Activated CD4-positive, alpha-beta T cell treated with anti-CD3 and anti-CD28 coated beads, Interleukin-2, amount 50 U/mL, for 24 hours (primary cell): Measurements from ENCODE around the gene SP2.

Source experiments
- DNase-seq, 2 donors: peaks; one replicate each; pipeline ENCODE4 v3.0.0-alpha.2; 2020; ENCODE audit warnings: low read depth in 1 of 2, low spot score in 1 of 2

Gene SP2

DNA sequence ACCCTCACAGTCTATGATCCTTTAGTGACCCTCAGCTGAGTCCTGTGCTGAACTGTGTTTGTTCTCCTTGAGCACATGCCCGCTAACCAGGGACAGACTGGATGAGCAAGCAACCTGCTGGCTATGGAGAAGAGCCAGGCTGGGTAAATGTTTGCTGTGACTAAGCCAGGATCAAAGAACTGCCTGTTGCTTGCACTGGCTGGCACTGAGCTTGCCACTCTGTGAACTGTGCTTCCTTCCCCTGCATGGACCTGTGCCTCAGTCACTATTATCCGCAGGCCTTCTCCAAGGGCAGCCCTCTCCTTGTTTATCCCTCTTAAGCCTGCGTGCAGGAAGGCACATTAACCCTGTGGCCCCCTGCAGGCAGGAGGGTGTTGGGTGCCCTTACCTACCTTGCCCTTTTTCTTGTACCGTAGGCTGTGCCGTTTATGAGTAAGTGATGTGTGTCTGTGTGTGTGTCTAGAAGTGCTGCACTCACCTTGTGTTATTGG is 52.7 kb downstream of the SP2 start:
- no peak for DNase-seq

DNA sequence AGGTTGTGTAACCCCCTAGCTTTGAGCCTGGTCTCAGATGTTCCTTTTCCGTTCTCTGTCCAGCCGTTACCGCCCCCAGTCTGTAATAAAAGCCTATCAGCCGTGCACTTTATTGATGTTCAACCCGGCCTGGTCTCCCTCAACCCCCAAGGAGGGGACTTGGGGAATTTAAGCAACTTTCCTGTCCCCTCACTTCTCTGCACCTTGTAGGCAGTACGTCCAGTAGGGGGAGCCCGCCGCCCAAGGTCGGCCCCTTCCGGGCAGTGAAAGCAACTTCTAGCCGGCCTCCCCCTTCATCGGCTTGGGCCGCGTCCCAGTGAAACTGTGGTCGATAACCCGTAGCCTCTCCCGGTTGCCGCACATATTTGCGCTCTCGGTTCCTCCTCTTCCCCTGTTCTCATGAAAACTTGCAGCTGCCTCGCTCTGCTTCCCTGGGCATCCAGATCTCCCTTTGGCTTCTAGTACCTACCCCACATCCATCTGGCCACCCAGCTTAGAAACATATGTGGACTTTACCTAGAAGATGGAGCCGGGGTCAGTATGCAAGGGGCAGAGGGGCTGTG is 53.2 kb downstream of the SP2 start:
- DNase-seq, result peak; percentile 60 to 70

DNA sequence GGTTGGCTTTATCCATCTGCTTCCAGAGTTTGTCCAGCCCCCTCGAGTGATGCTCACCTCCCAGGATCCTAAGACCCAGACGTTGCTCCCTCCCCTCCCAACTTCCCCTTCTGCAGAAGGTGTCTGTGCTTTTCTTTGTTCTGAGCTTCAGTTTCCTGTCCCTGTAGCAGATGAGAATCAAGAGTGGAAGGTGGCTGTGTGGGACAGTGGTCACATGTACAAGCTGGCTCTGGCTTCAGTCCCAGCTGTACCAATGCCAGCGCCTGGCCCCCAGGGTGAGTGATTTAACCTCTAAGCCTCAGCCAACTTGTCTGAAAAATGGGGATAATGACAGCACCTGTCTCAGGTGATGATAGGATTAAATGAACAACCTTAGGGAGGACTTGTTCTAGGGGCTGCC is 53.9 kb downstream of the SP2 start:
- DNase-seq, result no peak

DNA sequence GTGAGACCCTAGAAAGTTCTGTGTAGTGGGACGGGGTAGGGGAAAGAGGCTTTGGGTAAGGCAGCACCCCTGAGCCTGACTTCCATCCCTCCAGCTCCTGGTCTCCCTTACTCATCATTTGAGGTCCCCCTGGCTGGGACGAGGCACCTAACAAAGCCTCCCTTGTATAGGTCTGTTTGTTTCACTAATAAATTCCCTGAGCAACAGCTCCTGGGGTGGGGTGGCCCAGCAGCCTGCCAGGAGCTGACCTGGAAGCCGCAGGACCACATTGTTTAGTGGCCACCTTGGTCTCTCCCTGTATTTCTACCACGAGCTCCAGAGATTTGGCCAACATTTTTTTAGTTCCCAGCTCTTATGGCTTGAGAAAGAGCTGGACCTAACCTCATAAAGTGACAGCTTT is 54.4 kb downstream of the SP2 start:
- DNase-seq, result no peak

DNA sequence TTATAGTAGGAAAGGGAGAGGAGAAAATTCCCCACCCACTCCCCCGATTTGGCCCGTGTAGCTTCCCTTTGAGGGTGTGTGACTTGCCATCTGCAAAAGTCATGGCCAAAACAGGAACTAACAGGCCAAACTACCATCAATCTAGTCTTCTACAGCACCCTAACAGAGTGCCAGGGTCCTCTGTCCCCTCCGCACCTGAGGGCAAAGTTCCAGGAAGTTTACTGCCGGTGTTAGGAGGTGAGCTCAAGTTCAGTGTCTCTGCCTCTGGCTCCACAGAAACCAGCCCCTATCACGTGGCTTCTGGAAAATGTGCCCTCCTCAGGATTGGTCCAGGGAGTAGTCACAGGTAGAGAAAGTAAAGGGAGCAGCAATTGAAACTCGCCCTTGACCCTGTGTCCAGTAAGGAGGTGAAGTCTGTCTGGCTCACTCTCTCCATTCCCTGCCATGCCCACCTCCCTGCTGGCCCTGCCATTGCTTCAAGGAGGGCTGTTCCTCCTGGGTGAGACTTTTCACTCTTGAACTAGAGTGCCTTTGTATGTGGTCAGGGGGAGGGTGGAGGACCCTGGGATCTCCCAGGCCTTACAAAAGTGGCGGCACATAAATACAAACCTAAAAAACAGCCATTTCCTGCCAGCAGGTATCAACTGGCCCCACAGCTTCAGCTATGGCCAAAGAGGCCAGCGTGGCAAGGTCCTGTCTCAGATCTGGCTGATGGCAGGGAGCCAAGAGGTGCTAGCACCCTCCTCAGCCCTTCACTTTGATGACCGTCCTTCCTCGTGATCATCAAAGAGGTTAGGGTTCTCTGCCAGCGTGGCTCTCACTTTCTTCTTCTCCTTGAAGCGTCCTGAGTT is 56.4 kb downstream of the SP2 start:
- DNase-seq, result no peak

DNA sequence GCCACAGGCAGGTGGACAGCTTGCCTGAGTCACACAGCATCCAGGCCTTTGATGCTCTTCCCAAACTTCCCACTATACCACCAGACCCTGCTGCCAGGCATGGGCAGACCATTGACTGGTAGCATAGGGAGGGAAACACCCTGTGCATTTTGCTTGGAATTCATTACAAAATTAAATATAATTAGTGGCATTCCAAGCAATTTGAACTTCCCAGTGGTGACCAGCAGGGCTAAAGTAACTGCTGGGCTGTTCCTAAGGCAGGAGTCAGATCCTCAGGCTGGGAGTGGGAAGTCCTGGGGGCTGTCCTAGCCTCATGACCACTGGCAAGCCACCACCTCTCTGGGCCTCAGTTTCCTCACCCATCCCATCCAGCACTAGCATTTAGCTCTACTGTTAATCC is 57.9 kb downstream of the SP2 start:
- no peak for DNase-seq

DNA sequence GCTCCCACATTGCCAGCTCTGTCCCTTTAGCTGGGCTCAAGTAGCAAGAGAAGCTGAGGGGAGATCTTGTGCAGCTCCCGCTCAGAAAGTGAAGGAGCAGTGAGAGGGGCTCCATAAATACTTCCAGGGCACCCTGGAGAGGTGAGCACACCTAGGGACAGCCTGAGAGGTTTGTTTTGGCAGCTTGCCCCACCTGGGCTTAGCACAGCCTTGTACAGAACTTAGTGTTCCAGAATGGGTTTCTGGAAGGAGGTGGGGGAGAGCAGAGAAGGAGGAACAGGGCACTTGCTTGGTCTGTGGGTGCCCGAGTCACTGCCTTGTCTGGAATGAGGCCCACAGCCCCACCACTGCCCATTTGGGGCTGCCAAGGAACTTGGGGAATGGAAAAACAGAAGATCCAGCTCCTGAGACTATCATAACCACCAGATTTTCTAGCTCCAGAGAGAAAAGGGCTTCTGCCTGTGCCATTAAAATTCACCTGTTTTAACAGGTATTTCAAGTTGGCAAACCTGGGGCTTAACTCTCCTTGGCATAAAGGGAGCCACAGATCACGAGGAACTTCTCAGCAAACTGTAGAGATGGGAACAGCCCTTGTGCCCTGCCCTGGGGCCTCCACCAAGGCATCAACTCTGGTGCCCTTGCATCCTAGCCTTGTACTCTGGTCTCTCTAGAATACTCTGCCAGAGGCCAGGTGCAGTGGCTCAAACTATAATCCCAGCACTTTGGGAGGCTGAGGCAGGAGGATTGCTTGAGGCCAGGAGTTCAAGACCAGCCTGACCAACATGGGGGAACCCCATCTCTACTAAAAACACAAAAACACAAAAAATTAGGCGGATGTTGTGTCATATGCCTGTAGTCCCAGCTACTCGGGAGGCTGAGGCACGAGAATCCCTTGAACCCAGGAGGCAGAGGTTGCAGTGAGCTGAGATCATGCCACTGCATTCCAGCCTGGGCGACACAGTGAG is 59.7 kb downstream of the SP2 start:
- DNase-seq, result no peak

DNA sequence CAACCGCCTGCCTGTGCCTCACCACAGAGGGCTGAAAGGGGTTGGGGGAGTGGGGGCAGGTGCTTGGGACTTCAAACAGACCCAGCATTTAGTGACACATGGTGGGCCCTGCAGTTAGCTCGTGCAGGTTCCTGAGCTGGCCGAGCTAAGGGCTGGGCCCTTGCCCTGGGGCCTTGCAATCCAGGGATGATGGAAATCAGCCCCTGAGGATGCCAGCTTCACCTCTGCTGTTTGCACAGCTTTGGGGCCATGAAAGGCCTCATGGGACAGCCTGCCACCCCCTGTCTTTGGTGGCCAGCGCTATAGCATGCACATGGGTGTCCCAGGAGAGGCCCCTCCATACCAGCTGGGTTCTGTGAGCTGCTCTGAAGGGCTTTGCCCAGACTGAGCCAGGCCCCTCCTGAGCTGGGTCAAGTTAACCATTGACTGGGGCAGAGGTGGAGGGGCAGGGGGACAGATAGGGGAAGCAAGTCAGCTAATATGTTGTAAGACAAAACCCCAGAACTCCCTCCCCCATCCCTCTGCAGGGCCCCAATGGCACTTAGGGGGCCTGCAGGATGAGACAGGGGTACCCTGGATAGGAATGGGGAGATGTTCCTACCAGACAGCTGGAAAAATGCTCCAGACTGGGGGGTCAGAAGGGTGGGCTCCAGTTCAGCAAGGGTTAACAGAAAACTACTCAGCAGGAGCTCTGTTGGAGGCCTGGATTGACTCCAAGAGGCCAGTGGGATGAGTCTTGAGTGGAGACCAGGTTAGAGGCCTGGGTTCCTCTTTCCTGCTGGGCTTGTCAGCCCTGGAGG is 61.0 kb downstream of the SP2 start:
- DNase-seq, result no peak

DNA sequence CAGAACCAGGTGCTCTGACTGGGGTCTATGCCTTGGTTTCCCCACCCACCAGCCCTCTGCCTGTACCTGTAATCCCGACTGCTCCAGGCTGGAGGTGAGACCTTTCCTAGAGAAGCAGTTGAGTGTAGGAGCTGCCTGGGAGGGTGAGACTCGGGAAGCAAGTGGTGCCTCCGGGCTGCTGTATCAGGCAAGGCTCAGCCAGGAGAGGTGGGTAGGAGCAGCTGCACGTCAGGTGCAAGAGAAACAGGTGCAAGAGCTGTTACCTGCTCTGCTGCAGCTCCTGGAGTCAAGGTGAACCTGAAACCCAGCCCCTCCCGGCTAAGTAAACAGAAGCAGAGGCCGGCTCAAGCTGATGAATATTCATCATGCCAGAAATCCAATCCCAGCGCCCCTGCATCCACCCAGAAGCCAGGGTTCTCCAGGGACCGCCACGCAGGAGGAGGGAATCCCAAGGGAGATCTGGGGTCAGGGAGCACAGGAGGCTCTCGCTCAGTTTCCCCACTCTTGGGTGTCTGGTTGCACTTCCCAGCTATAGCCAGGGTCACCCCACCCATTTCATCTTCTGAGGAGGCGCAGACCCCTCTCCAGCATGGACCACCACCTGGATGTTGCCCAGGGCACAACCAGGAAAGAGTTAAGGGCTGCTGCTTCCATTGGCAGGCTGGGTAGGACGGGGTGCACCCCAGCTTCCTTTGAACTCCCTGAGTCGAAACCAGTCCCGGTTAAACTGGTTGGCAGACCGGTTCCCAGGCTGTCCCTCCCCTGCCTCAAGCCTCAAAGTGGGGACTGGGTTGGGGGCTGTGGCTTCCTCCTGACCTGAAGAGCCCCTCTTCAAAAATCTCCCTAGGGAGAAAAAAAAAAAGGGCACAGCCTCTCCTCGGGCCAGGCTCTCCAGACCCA is 61.8 kb downstream of the SP2 start, which contains the start of gene PRR15L:
Gene PRR15L (minus strand): TSS at position 293 of the 900 bp plus-strand sequence. CDS start 4,649 bp downstream, outside the sequence.
- no peak for DNase-seq

DNA sequence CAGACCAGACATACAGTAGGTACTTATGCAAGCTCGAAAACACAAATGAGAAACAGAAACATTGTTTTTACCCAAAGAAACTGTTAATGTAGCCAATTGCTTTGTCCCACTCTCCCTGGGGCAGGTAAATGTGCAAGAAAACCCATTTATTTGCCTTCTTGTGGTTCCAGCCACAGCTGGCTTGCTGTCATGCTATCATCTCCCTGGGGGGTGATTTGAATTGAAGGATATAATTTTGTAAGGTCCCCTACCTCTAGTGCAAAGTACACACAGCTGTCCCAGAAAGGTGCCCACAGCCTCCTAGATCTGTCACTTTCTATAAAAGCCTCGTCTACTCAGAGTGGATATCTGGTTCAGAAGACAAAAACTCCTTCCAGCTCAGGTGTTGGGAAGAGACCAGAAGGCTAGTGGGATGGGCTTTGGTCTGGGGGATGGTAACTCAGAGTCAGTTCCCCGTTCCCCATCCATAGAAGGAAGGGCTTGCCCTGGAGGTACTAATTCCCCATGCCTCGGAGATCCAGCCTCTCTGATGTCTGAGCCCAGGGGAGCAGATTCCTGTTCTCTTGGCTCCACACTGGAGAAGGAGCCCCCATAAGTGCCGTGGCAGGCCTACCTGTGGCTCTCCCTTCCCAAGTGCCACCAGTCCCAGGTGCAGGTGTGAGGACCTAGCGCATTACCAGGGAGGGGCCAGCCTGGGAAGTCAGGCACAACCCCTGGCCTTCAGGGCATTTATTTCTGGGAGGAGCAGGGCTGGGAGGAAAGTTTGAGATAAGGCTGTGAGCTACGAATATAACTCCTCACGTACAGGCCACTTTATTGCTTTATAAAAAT is 64.0 kb downstream of the SP2 start:
- no peak for DNase-seq

DNA sequence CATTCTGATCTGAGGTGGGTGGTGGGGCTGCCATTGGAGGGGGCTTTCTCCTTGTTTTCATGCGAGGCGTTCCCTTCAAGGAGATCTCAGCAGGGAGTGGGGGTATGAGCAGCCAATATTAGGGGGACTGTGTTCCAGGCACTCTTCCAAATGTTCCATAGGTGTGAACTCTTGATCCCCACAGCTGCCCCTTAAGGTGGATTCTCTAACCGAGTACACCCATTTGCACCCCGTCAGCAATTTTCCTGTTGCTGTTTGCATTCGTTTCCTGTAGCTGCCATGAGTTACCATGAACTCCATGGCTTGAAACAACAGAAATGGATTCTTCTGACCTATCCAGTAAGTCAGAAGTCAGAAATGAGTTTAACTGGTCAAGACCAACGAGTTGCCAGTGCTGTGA is 65.4 kb downstream of the SP2 start:
- DNase-seq, result no peak

DNA sequence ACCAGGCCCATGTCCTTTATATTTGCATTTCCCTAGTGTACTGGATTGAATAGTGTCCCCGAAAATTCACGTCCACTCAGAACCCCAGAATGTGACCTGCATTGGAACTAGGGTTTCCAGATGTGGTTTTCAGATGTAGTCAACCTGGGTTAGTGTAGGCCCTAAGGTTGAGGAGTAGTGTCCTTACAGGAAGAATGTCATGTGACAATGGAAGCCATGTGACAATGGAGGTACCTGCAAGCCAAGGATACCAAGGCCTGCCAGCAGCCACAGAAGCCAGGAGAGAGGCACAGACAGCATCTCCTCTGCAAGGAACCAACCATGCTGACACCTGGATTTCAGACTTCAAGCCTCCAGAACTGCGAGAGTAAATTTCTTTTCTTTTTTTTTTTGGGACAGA is 66.9 kb downstream of the SP2 start:
- no peak for DNase-seq

DNA sequence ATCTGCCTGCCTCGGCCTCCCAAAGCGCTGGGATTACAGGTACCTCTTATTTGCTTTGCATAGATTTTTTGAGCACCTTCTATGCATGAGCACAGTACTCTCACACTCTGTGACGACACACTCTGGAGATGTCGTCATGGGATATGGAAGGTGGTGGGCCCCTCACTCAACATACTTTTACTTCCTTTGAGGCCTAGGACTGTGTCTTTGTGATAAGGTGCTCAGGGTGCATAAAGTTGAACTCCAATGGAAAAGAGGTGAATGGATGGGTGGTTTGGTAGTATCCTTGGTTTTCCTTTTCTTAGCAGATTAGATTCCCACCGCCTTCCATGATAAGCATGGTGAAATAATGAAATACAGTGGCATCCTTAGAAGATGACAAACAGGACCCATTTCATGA is 68.8 kb downstream of the SP2 start:
- DNase-seq, result no peak

DNA sequence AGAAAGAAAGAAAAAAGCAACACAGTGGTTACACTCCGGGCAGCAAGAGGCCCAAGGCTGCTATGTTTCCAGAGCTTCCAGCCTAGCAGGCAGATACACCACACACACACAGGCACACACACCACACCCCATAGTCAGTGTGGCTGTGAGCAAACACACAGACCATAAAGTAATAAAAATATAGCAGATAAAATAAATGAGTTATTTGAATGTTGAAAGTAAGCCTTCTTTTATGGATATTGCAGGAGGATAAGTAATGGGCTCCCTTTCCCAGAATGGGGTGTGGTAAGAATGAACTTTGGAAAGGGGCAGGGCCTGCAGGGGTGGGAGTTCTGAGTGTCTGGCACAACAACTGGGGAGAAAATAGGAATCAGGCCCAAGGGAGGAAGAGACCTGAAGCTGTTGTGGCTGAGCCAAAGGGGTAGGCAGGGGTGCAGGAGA is 70.1 kb downstream of the SP2 start:
- no peak for DNase-seq

DNA sequence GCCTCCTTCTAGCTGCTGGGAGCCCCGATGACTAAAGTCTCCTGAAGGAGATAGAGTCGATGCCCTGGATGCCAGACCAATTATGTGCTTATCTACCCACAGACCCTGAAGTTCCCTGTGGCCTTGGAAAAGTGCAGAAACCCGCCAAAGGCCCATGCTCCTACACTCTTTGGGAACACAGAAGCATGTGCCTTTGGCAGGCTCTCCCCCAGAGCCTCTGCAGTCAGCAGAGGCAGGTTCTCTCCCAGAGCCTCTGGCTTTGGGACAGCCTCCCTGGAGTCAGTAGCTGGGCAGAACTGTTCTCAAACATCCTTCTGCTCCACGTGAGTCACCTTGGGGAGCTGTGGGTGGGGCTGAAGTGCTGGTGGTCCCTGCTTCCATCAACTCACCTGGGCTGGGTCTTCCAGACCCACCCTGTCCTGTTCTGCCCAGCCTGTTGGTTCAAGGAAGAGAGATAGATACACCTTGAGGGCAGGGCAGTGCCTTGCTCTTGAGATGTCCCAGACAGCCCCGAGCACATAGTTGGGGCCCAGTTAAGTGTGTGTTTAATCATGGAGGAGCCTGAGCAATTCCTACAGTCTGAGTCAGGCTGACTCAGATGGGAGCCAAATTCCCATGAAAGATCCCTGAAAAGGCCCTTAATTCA is 71.7 kb downstream of the SP2 start:
- DNase-seq, result no peak

DNA sequence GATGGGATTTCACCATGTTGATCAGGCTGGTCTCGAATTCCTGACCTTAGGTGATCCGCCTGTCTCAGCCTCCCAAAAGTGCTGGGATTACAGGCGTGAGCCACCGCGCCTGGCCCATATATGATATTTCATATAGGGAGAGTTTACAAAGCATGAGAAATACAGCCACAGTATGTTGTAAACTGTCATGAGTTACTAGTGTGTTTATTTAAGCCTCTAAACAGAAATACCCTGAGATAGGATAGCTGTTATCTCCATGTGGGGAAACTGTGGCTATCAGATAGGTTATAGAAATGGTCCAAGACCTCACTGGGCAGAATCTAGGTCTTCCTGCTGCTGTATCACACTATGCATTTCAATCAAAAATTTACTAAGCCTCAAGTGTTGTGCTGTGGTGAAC is 72.8 kb downstream of the SP2 start:
- no peak for DNase-seq

DNA sequence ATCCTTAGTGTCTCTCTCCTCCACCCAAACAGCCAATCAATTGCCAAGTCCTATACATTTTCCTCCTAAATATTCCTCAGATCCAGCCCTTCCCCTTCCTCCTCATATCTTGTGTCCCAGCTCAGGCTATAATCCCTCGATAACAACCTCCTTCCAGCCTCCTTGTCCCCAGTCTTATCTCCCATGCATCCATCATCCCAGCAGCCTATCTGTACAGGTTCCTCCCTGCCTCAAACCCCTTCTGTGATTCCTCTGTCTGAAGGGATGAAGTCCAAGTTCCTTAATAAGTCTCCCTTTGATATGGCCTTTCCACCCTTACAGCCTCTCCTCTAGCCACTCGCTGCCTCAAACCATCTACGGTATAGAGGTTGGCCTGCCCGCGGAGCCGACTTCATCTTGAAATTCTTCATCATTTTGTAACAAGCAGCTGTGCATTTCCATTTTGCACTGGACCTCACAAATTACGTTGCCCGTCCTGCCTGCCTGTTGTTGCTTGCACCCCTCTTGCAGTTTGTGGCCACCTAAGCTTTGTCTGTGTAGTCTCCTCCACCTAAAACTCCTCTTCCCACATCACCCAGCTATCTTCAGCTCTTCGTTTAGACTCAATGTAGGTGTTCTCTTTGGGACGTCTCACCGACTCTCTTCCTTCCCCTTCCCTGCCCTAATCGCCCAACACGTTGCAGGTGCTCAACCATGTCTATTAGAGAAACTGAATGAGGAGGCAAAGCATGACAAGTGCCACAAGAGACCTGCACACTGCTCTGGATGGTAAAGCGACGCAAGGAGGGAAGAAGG is 74.1 kb downstream of the SP2 start:
- no peak for DNase-seq
